Glutamatergic neuron (in vitro differentiated cells): Measurements from ENCODE around the gene AK8. TPM values are rescaled to one million over a fixed set of nuclear protein-coding genes. Genes with fewer than 3 reads are reported as not detected.

ENCODE experiments used
- DNase-seq: peaks from one replicate; pipeline ENCODE4 v3.0.0; 2022
- H3K27ac Mint-ChIP-seq: one replicate; pipeline ENCODE4 v1.8.0; 2020; ENCODE audit warnings: mild to moderate bottlenecking, mixed read lengths, inconsistent platforms; ENCODE audit not compliant: unreplicated experiment
- H3K27me3 Mint-ChIP-seq: one replicate; pipeline ENCODE4 v1.8.0; 2020; ENCODE audit warnings: mild to moderate bottlenecking, moderate library complexity, mixed read lengths, inconsistent platforms; ENCODE audit not compliant: unreplicated experiment
- H3K36me3 Mint-ChIP-seq: one replicate; pipeline ENCODE4 v1.8.0; 2020; ENCODE audit warnings: mild to moderate bottlenecking, mixed read lengths, inconsistent platforms; ENCODE audit not compliant: unreplicated experiment
- H3K4me1 Mint-ChIP-seq: one replicate; pipeline ENCODE4 v1.8.0; 2020; ENCODE audit warnings: mild to moderate bottlenecking, low read depth, mixed read lengths, inconsistent platforms; ENCODE audit not compliant: unreplicated experiment
- H3K4me3 Mint-ChIP-seq: one replicate; pipeline ENCODE4 v1.8.0; 2020; ENCODE audit warnings: mild to moderate bottlenecking, mixed read lengths, inconsistent platforms; ENCODE audit not compliant: unreplicated experiment
- H3K9me3 Mint-ChIP-seq: one replicate; pipeline ENCODE4 v1.8.0; 2020; ENCODE audit warnings: mild to moderate bottlenecking, moderate library complexity, mixed read lengths, inconsistent platforms; ENCODE audit not compliant: unreplicated experiment
- CTCF ChIP-seq: fragments of 200-600 bp; sonication (generic); IDR thresholded peaks from one replicate; pipeline ENCODE4 v1.5.0; 2021; ENCODE audit not compliant: partially characterized antibody, unreplicated experiment
- total RNA-seq: library from RNA; stranded (reverse); fragmentation: NEBNext Ultra II Directional; extraction: Animal tissue kit (Norgen Biotek cat#: 25700); gene quantifications from one replicate; pipeline ENCODE4 v1.2.1, GENCODE V29; 2021; ENCODE audit not compliant: unreplicated experiment

The AK8 gene
- total RNA-seq, 1 donor from 2014 or later = 0.44 TPM

GRCh38 chr9:132740526-132741309 is 137.4 kb downstream of the AK8 start:
- no peak for TF ChIP-seq CTCF
- H3K27ac Mint-ChIP-seq = no peak overlapping the region
- no peak for DNase-seq
- H3K9me3 Mint-ChIP-seq = peaks cover 2% of the 10 kb centered on the region
- H3K4me1 Mint-ChIP-seq = peaks cover 19% of the 10 kb centered on the region
- H3K36me3 Mint-ChIP-seq = no peaks in the 10 kb centered on the region
- H3K27me3 Mint-ChIP-seq = peaks cover 6% of the 10 kb centered on the region
- H3K4me3 Mint-ChIP-seq = no peak overlapping the region

- Mint-ChIP-seq H3K27ac (no peak overlapping the region), H3K9me3 (peaks cover 2% of the 10 kb centered on the region), H3K27me3 (peaks cover 6% of the 10 kb centered on the region), H3K4me1 (peaks cover 12% of the 10 kb centered on the region), H3K36me3 (no peaks in the 10 kb centered on the region), H3K4me3 (no peak overlapping the region)
- DNase-seq = no peak
- TF ChIP-seq CTCF = no peak
These were observed 138.3 kb downstream of the AK8 start for GRCh38 chr9:132739710-132740310.

- H3K9me3 Mint-ChIP-seq = peaks cover 5% of the 10 kb centered on the region
- H3K27ac Mint-ChIP-seq = no peak overlapping the region
- no peaks in the 10 kb centered on the region for H3K27me3 Mint-ChIP-seq
- H3K4me3 Mint-ChIP-seq = no peak overlapping the region
- no peak for DNase-seq
- H3K4me1 Mint-ChIP-seq = no peaks in the 10 kb centered on the region
- no peak for TF ChIP-seq CTCF
- H3K36me3 Mint-ChIP-seq = no peaks in the 10 kb centered on the region
These were observed 144.7 kb downstream of the AK8 start for GRCh38 chr9:132733260-132733815.

- no peak for DNase-seq
- H3K27ac Mint-ChIP-seq = no peak overlapping the region
- peaks cover 5% of the 10 kb centered on the region for H3K9me3 Mint-ChIP-seq
These were observed 145.5 kb downstream of the AK8 start for GRCh38 chr9:132732326-132733259.

More at GRCh38 chr9:132732326-132733259, 145.5 kb downstream of the AK8 start:
- Mint-ChIP-seq H3K4me1 (no peaks in the 10 kb centered on the region), H3K36me3 (no peaks in the 10 kb centered on the region), H3K27me3 (peaks cover 3% of the 10 kb centered on the region), H3K4me3 (no peak overlapping the region)
- no peak for TF ChIP-seq CTCF
